GM12878 (cell line): ENCODE data around the gene EZH2. TPM values are rescaled to one million over a fixed set of nuclear protein-coding genes. Genes with fewer than 3 reads are reported as not detected.

Experiments
- MEF2A ChIP-seq: IDR thresholded peaks from 2 replicates; pipeline ENCODE4 v1.6.1; 2011; ENCODE audit warnings: low read depth, mild to moderate bottlenecking, low read length, moderate library complexity; ENCODE audit not compliant: insufficient read depth
- NFIC ChIP-seq: IDR thresholded peaks from 2 replicates; pipeline ENCODE4 v1.6.1; 2012; ENCODE audit warnings: low read depth, mild to moderate bottlenecking, inconsistent platforms, low read length, moderate library complexity
- PML ChIP-seq: IDR thresholded peaks from 2 replicates; pipeline ENCODE4 v1.6.1; 2012; ENCODE audit warnings: low read length, inconsistent platforms
- SIN3A ChIP-seq: IDR thresholded peaks from 2 replicates; pipeline ENCODE4 v1.6.1; 2012; ENCODE audit warnings: low read depth, low read length, improper control_type of control experiment
- ZNF274 ChIP-seq: IDR thresholded peaks from one replicate; pipeline ENCODE4 v1.8.0; 2011; ENCODE audit not compliant: insufficient read length, insufficient read depth
- polyA plus RNA-seq, 11 experiments: library from polyadenylated mRNA; depleted of rRNA in 4 of 11; unstranded in 6 of 11; stranded (reverse) in 5 of 11; fragments of >200 nt; fragmentation: Nextera tagmentation in 4 of 11; fragmentation: Illumina TruSeq in 1 of 11; extraction: Ambion mirVana in 4 of 11; extraction: Trizol in 1 of 11; gene quantifications; 1 replicate in 1 of 11; 2 replicates in 10 of 11; pipeline versions ENCODE4 v1.2.1 to v1.2.3, GENCODE V29; 2011 to 2016; ENCODE audit warnings: inconsistent platforms in 2 of 11, missing spikeins in 2 of 11, low read depth in 1 of 11
- total RNA-seq, 4 experiments: library from RNA; depleted of rRNA in 3 of 4; stranded (reverse); fragments of >200 nt in 3 of 4; fragmentation: Illumina TruSeq in 1 of 4; extraction: Trizol in 1 of 4; gene quantifications; 2 replicates each; pipeline versions ENCODE4 v1.2.1 to v1.2.3, GENCODE V29; 2013 to 2021
- TF ChIP-seq, protein P1 (sequence below): IDR thresholded peaks from 2 replicates; pipeline ENCODE4 v1.6.1; 2012; ENCODE audit warnings: low read length, inconsistent platforms
- TF ChIP-seq, protein P2 (sequence below): fragments of 450-650 bp; IDR thresholded peaks from 2 replicates; pipeline ENCODE4 v1.6.1; 2017; ENCODE audit warnings: borderline replicate concordance
- TF ChIP-seq, protein P3 (sequence below): fragments of 450-650 bp; IDR thresholded peaks from 2 replicates; pipeline ENCODE4 v1.6.1; 2017; ENCODE audit warnings: low read depth, mild to moderate bottlenecking, moderate library complexity
- TF ChIP-seq, protein P4 (sequence below): fragments of 450-650 bp; IDR thresholded peaks from 2 replicates; pipeline ENCODE4 v1.6.1; 2014; ENCODE audit warnings: mild to moderate bottlenecking

Gene EZH2
- total and polyA plus RNA-seq, 10 of the 15 experiments (the other 5 are each of a cell fraction or from before 2014, with no cell fraction given) = 19.4 to 69.6 (median 40.8) TPM

DNA sequence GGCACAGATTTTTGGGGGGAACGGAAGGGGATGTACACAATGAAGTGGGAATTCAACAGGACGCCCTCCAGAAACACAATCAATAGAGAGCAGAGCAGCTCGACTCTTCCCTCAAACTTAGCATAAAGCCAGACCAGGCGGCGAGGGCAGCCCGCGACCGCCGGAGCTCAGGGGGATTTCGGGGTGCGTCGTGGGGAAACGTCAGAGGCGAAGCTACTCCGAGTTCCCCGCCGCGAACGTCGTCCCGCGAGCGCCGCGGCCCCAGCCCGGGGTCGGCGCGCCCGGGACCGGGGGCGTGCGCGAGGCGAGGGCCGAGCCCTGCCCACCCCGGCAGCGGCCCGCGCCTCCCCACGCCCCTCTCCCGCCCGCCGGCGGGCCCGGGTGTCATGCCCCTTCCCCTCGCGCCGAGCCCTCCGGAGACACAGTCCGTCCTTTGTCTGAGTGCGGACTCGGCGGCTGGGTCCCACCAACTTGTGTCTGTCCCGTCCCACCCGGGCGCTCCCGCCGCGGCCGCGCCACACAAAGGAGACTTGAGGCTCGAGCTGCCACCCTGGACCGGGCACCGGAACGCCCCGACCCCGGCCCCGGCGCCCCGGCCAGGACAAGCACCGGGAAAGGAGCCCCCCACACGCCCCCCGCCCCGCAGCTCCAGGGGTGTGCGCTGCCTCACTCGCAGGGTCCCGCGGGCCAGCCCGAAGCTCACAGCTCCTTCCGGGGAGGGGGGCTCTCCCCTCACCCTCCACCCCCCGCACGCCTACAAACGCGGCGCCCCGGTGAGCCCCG, 634 bp downstream of the EZH2 start (continued):
- TF ChIP-seq, protein P1, sequence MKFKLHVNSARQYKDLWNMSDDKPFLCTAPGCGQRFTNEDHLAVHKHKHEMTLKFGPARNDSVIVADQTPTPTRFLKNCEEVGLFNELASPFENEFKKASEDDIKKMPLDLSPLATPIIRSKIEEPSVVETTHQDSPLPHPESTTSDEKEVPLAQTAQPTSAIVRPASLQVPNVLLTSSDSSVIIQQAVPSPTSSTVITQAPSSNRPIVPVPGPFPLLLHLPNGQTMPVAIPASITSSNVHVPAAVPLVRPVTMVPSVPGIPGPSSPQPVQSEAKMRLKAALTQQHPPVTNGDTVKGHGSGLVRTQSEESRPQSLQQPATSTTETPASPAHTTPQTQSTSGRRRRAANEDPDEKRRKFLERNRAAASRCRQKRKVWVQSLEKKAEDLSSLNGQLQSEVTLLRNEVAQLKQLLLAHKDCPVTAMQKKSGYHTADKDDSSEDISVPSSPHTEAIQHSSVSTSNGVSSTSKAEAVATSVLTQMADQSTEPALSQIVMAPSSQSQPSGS = no peak
- TF ChIP-seq SIN3A (0 out of 2 replicates have a peak, but pooled peaks have one; percentile 39), PML (no peak), ZNF274 (no peak), MEF2A (no peak), NFIC (no peak)
- TF ChIP-seq, protein P2, sequence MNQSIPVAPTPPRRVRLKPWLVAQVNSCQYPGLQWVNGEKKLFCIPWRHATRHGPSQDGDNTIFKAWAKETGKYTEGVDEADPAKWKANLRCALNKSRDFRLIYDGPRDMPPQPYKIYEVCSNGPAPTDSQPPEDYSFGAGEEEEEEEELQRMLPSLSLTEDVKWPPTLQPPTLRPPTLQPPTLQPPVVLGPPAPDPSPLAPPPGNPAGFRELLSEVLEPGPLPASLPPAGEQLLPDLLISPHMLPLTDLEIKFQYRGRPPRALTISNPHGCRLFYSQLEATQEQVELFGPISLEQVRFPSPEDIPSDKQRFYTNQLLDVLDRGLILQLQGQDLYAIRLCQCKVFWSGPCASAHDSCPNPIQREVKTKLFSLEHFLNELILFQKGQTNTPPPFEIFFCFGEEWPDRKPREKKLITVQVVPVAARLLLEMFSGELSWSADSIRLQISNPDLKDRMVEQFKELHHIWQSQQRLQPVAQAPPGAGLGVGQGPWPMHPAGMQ = no peak
- TF ChIP-seq, protein P3, sequence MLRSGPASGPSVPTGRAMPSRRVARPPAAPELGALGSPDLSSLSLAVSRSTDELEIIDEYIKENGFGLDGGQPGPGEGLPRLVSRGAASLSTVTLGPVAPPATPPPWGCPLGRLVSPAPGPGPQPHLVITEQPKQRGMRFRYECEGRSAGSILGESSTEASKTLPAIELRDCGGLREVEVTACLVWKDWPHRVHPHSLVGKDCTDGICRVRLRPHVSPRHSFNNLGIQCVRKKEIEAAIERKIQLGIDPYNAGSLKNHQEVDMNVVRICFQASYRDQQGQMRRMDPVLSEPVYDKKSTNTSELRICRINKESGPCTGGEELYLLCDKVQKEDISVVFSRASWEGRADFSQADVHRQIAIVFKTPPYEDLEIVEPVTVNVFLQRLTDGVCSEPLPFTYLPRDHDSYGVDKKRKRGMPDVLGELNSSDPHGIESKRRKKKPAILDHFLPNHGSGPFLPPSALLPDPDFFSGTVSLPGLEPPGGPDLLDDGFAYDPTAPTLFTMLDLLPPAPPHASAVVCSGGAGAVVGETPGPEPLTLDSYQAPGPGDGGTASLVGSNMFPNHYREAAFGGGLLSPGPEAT = no peak
- TF ChIP-seq, protein P4, sequence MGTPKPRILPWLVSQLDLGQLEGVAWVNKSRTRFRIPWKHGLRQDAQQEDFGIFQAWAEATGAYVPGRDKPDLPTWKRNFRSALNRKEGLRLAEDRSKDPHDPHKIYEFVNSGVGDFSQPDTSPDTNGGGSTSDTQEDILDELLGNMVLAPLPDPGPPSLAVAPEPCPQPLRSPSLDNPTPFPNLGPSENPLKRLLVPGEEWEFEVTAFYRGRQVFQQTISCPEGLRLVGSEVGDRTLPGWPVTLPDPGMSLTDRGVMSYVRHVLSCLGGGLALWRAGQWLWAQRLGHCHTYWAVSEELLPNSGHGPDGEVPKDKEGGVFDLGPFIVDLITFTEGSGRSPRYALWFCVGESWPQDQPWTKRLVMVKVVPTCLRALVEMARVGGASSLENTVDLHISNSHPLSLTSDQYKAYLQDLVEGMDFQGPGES = no peak
